Spleen (tissue), 7 donors: ENCODE measurements around the gene AHNAK.

Experiments
- POLR2A ChIP-seq, 3 donors: fragments of 450-650 bp; IDR thresholded peaks; one replicate each; pipeline ENCODE4 v1.5.1; 2017; ENCODE audit warnings: antibody characterized with exemption in 3 of 3, mild to moderate bottlenecking in 1 of 3
- POLR2AphosphoS5 ChIP-seq, 3 donors: sonication (generic); formaldehyde crosslinking; IDR thresholded peaks; one replicate each; pipeline ENCODE4 v1.5.1; 2017; ENCODE audit warnings: antibody characterized with exemption in 3 of 3
- TF ChIP-seq, protein P1 (sequence below), 11 experiments: fragments of 200-600 bp in 7 of 11; fragments of 450-650 bp in 4 of 11; sonication (generic) in 4 of 11; IDR thresholded peaks in 8 of 11; conservative IDR thresholded peaks in 3 of 11; 1 replicate in 7 of 11; 2 replicates in 4 of 11; pipeline versions ENCODE4 v1.4.0 to v1.8.0; 2016 to 2021; ENCODE audit warnings: antibody characterized with exemption in 11 of 11, inconsistent platforms in 4 of 11, mild to moderate bottlenecking in 1 of 11
- donor health status: DM: no; HTN: no; CAD: no; lungs with moderate emphysema.
- donor health status: DM: no; HTN: no; CAD: no.
- donor health status: DM: no; HTN: no; CAD: no.

DNA sequence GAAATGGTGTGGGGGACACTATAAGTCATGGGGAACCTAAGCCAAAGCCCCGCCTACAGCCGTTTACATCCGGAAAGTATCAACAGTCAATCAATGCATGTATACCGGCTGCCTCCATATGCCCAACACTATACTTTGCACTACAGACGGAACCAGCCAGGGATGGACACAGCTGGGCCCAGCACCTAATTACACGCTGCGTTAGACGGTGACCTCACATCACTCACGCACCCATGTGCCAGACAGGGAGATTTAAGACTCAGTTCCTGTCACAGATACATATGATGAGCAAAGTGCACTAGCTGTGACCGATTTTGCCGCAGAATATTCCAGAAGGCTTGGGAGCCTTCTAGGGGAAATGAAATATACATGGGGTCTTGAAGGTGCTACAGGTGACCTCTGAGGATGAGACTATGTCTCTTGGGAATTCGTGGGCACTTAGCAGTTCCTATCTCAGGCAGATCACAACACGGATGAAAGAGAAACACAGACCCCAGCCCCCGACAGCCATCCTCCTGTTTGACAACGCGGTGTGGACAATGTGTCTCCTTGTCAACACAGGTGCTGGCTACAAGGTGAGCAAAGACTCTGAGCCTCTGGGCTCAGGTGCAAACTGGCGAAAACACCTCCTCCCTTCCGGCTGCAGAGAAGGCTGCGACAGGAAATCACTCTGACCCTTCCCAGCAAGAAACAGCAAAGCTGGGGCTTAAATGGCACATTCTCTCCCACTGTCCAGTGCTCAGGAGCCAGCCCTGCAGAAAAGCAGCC, 8.0 kb downstream of the AHNAK start:
- no peak for TF ChIP-seq POLR2A (IDR thresholded peaks at IDR 0.05)
- TF ChIP-seq, protein P1, sequence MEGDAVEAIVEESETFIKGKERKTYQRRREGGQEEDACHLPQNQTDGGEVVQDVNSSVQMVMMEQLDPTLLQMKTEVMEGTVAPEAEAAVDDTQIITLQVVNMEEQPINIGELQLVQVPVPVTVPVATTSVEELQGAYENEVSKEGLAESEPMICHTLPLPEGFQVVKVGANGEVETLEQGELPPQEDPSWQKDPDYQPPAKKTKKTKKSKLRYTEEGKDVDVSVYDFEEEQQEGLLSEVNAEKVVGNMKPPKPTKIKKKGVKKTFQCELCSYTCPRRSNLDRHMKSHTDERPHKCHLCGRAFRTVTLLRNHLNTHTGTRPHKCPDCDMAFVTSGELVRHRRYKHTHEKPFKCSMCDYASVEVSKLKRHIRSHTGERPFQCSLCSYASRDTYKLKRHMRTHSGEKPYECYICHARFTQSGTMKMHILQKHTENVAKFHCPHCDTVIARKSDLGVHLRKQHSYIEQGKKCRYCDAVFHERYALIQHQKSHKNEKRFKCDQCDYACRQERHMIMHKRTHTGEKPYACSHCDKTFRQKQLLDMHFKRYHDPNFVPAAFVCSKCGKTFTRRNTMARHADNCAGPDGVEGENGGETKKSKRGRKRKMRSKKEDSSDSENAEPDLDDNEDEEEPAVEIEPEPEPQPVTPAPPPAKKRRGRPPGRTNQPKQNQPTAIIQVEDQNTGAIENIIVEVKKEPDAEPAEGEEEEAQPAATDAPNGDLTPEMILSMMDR (IDR thresholded peaks at IDR 0.05 in 8 of 11, conservative IDR thresholded peaks at IDR 0.05 in 3 of 11): no peak
- no peak for TF ChIP-seq POLR2AphosphoS5 (IDR thresholded peaks at IDR 0.05)
